Esophagus muscularis mucosa (tissue), 4 donors: Measurements from ENCODE around the gene KIAA0040.

ENCODE experiments used
- CTCF ChIP-seq, 3 experiments: fragments of 200-600 bp in 2 of 3; fragments of 450-650 bp in 1 of 3; sonication (generic) in 2 of 3; IDR thresholded peaks; one replicate each; pipeline ENCODE4 v1.5.1; 2017 to 2019; ENCODE audit warnings: antibody characterized with exemption in 3 of 3, mild to moderate bottlenecking in 2 of 3, moderate library complexity in 1 of 3
- EP300 ChIP-seq: sonication (generic); formaldehyde crosslinking; IDR thresholded peaks from one replicate; pipeline ENCODE4 v1.6.1; 2017; ENCODE audit warnings: antibody characterized with exemption
- POLR2A ChIP-seq: fragments of 450-650 bp; IDR thresholded peaks from one replicate; pipeline ENCODE4 v1.6.1; 2017; ENCODE audit warnings: antibody characterized with exemption, moderate library complexity, mild to moderate bottlenecking, low read depth

- TF ChIP-seq POLR2A (no peak), CTCF (IDR thresholded peaks at IDR 0.05) (no peak), EP300 (no peak)
Measured at GRCh38 chr1:175178456-175178855, 14.1 kb downstream of the KIAA0040 start.
